K562 (cell line): ENCODE results near the gene RNH1.

Experiments used
- BHLHE40 ChIP-seq: IDR thresholded peaks from 2 replicates; pipeline ENCODE4 v1.6.1; 2011; ENCODE audit warnings: low read length, improper control_type of control experiment
- MIER1 ChIP-seq: fragments of 450-650 bp; IDR thresholded peaks from 2 replicates; pipeline ENCODE4 v1.6.1; 2016; ENCODE audit warnings: antibody characterized with exemption, mild to moderate bottlenecking, low read depth
- POLR2AphosphoS5 ChIP-seq: IDR thresholded peaks from 2 replicates; pipeline ENCODE4 v1.6.1; 2011; ENCODE audit warnings: mild to moderate bottlenecking, low read depth, low read length, moderate library complexity; ENCODE audit not compliant: control insufficient read depth, insufficient read depth
- SIRT6 ChIP-seq: IDR thresholded peaks from one replicate; pipeline ENCODE4 v1.6.1; 2012; ENCODE audit warnings: low read depth, mild to moderate bottlenecking, control low read depth, inconsistent platforms, low read length, moderate library complexity
- ZEB2 ChIP-seq: fragments of 450-650 bp; IDR thresholded peaks from 2 replicates; pipeline ENCODE4 v1.6.1; 2016
- ZNF282 ChIP-seq: sonication (generic); formaldehyde crosslinking; IDR thresholded peaks from 2 replicates; pipeline ENCODE4 v1.8.1; 2023; ENCODE audit warnings: missing genetic modification reagents
- ZNF766 ChIP-seq: fragments of 200-800 bp; sonication (Bioruptor generic); conservative IDR thresholded peaks from 2 replicates; pipeline ENCODE4 v1.6.1; 2016; ENCODE audit warnings: missing genetic modification characterization, missing compliant biosample characterization
- TF ChIP-seq, protein P1 (sequence below): fragments of 250-450 bp; sonication (Bioruptor Pico); IDR thresholded peaks from 2 replicates; pipeline ENCODE4 v1.5.0; 2020; ENCODE audit warnings: mild to moderate bottlenecking, borderline replicate concordance
- TF ChIP-seq, protein P2 (sequence below), 3 experiments: IDR thresholded peaks in 2 of 3; conservative IDR thresholded peaks in 1 of 3; 2 replicates each; pipeline ENCODE4 v1.5.1; 2011 to 2012; ENCODE audit warnings: low read length in 3 of 3, mild to moderate bottlenecking in 3 of 3, control low read depth in 2 of 3, improper control_type of control experiment in 1 of 3, inconsistent platforms in 1 of 3, low read depth in 1 of 3, mixed read lengths in 1 of 3, moderate library complexity in 1 of 3; ENCODE audit not compliant: insufficient read depth in 2 of 3

DNA sequence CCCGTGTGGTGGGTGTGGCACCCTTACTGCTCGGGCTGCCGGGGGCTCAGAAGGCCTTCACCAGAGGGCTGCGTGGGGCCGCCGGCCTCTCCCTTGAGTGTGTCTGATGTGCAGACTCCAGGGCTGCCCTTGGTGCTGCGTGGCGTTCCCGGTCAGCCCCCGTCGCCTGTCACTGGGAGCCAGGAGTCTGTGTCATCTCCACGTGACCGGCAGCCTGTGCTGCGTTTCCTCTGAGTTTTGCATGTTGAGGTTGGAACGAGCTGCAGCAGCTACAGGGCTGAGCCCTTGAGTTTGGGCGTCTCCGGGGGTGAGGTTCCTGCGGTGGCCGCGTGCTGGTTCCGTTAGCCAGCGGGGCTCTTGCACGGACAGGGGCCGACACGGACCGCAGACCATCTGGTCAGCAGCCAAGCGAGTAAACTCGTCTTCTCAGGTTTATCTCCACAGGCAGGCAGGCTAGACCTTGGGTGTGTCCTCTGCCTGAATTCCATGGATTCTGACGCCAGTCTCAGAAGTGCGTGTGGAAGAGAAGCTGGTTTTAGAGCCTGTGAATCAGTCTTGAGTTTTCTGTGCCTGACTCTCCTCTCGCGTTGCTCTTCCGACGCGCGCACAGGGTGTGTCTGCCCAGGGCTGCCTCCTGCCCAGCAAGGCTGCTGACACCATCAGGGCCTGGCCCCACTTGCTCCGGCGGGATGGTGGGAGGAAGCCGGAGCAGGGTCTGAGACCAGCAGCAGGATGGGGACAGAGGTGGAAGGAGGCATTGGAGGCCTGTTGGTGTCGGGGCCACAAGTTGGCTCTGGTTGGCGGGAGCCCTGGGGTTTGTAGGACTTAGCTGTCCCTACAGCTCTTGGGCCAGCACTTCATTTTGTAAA, 46.5 kb downstream of the RNH1 start:
- TF ChIP-seq, protein P1, sequence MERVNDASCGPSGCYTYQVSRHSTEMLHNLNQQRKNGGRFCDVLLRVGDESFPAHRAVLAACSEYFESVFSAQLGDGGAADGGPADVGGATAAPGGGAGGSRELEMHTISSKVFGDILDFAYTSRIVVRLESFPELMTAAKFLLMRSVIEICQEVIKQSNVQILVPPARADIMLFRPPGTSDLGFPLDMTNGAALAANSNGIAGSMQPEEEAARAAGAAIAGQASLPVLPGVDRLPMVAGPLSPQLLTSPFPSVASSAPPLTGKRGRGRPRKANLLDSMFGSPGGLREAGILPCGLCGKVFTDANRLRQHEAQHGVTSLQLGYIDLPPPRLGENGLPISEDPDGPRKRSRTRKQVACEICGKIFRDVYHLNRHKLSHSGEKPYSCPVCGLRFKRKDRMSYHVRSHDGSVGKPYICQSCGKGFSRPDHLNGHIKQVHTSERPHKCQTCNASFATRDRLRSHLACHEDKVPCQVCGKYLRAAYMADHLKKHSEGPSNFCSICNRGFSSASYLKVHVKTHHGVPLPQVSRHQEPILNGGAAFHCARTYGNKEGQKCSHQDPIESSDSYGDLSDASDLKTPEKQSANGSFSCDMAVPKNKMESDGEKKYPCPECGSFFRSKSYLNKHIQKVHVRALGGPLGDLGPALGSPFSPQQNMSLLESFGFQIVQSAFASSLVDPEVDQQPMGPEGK (CRISPR knock-in tag) = no peak
- TF ChIP-seq SIRT6 (no peak), ZNF766 (CRISPR knock-in tag) (no peak; the same call in 1 of the 2 replicates), BHLHE40 (peak; percentile 94), POLR2AphosphoS5 (peak; percentile 48), ZNF282 (0 out of 2 replicates have a peak, but pooled peaks have one; percentile 41), ZEB2 (peak; percentile 72), MIER1 (no peak)
- TF ChIP-seq, protein P2, sequence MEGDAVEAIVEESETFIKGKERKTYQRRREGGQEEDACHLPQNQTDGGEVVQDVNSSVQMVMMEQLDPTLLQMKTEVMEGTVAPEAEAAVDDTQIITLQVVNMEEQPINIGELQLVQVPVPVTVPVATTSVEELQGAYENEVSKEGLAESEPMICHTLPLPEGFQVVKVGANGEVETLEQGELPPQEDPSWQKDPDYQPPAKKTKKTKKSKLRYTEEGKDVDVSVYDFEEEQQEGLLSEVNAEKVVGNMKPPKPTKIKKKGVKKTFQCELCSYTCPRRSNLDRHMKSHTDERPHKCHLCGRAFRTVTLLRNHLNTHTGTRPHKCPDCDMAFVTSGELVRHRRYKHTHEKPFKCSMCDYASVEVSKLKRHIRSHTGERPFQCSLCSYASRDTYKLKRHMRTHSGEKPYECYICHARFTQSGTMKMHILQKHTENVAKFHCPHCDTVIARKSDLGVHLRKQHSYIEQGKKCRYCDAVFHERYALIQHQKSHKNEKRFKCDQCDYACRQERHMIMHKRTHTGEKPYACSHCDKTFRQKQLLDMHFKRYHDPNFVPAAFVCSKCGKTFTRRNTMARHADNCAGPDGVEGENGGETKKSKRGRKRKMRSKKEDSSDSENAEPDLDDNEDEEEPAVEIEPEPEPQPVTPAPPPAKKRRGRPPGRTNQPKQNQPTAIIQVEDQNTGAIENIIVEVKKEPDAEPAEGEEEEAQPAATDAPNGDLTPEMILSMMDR (IDR thresholded peaks at IDR 0.05 in 2 of 3, conservative IDR thresholded peaks at IDR 0.05 in 1 of 3; ENCODE audit: insufficient read depth in 2 of 3, low read depth in 1 of 3, low read length in 3 of 3) = peak in 1 of 3 experiments; percentile 23; a peak in 1 of 6 replicates
